Uterus (tissue), 4 donors: ENCODE data around the gene SEC22A. TPM values are rescaled to one million over a fixed set of nuclear protein-coding genes. Genes with fewer than 3 reads are reported as not detected.

ENCODE experiments used
- DNase-seq, 2 donors: peaks; one replicate each; pipeline ENCODE4 v3.0.0-alpha.2; 2019 to 2020
- H3K27ac ChIP-seq, 2 donors: fragments of 200-600 bp; sonication (generic); 1 replicate in 1 of 2; 2 replicates in 1 of 2; pipeline ENCODE4 v1.5.1; 2016 to 2018
- H3K27me3 ChIP-seq, 2 donors: fragments of 200-600 bp; sonication (generic); one replicate each; pipeline ENCODE4 v1.5.1; 2018 to 2019; ENCODE audit warnings: control low read depth in 1 of 2
- H3K36me3 ChIP-seq, 2 donors: fragments of 200-600 bp; sonication (generic); one replicate each; pipeline ENCODE4 v1.5.1; 2019; ENCODE audit warnings: control low read depth in 1 of 2
- H3K4me1 ChIP-seq, 2 donors: fragments of 200-600 bp; sonication (generic); one replicate each; pipeline ENCODE4 v1.5.1; 2018 to 2019; ENCODE audit warnings: control low read depth in 1 of 2
- H3K4me3 ChIP-seq, 2 donors: fragments of 200-600 bp; sonication (generic); 1 replicate in 1 of 2; 2 replicates in 1 of 2; pipeline ENCODE4 v1.5.1; 2018 to 2019; ENCODE audit warnings: mild to moderate bottlenecking in 1 of 2
- H3K9me3 ChIP-seq, 2 donors: fragments of 200-600 bp; sonication (generic); one replicate each; pipeline ENCODE4 v1.5.1; 2019; ENCODE audit warnings: control low read depth in 1 of 2
- CTCF ChIP-seq, 4 experiments: fragments of 200-600 bp in 2 of 4; fragments of 450-650 bp in 2 of 4; sonication (generic) in 2 of 4; IDR thresholded peaks; one replicate each; pipeline ENCODE4 v1.5.1; 2016 to 2019; ENCODE audit warnings: antibody characterized with exemption in 4 of 4, mild to moderate bottlenecking in 2 of 4, moderate library complexity in 1 of 4
- POLR2A ChIP-seq, 2 donors: fragments of 450-650 bp; IDR thresholded peaks; one replicate each; pipeline ENCODE4 v1.6.1; 2016; ENCODE audit warnings: antibody characterized with exemption in 2 of 2, mild to moderate bottlenecking in 1 of 2, moderate library complexity in 1 of 2
- intact Hi-C: fragments of 100-400 bp; cut with DNase I; formaldehyde crosslinking; loops from one replicate; pipeline ENCODE4 v1.15.1; 2023; ENCODE audit warnings: low total_unique reads
- total RNA-seq, 4 donors: library from RNA; depleted of rRNA in 3 of 4; stranded (reverse); fragments of >200 nt in 3 of 4; gene quantifications; one replicate each; pipeline versions ENCODE4 v1.1.0 to v1.2.4, GENCODE V29; 2014 to 2023
- donor health status: DM: yes; HTN: yes; CAD: no.

SEC22A gene
- total RNA-seq, 4 donors from 2014 or later: 14.9 to 103 (median 35.6) TPM

DNA sequence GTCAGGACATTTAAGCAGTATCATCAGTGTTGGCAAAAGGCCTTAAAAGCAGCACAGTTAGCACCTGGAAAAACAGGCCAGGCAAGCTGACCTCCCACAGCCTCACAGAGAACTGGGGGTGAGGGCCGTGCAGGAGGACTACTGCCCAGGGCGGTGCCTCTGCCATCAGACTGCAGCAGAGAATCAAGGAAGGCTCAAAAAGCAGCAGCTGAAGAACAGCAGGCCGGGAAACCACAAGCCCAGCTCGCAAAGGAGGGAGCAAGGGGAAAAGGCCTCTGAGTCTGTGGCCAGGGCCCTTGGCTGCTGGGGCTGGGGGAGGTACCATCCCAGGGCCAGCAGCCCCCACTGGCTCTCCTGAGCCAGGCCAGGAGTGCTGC lies 84.2 kb downstream of the SEC22A start:
- TF ChIP-seq CTCF (IDR thresholded peaks at IDR 0.05): no peak
- TF ChIP-seq POLR2A (IDR thresholded peaks at IDR 0.05): no peak
- DNase-seq: no peak
- Histone ChIP-seq H3K9me3 (no peaks in the 10 kb centered on the region), H3K27me3 (no peaks in the 10 kb centered on the region), H3K4me3 (no peak overlapping the region), H3K4me1 (no peaks in the 10 kb centered on the region), H3K27ac (no peak overlapping the region), H3K36me3 (no peaks in the 10 kb centered on the region)
- intact Hi-C loops: no loop called here

DNA sequence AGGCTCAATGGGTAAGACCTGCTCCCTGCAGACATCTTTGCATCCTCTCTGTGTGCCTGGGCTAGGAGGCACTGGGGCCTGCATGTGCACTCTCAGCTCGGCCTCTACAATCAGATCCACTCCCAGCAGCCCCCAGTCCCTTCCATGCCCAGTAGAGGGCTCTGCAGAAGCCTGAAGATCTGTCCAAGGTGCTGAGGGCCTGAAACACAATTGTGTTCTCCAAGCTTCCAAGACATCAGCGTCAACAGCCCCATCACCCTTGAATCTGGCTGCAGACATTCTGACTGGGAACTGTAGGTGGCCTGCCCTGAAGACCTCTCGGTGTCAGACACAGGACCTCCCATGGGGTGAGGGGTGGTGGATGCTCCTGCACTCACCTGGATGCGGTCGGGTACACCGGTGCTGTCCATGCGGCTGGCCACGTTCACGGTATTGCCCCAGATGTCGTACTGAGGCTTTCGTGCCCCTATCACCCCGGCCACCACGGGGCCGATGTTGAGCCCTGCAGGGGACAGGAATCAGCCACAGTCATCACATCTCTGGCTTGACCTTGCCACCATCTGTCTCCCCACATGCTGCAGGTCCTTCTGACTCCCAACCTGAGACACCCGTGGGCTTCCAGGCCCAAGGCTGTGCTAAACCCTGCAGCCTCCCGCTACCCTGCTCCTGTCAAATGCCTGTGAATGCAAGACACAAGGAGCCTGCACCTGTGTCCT lies 84.7 kb downstream of the SEC22A start:
- no peak overlapping the region for H3K27ac ChIP-seq
- no peaks in the 10 kb centered on the region for H3K4me1 ChIP-seq
- no peak overlapping the region for H3K4me3 ChIP-seq
- no peaks in the 10 kb centered on the region for H3K36me3 ChIP-seq
- intact Hi-C loops: no loop called here
- no peaks in the 10 kb centered on the region for H3K9me3 ChIP-seq
- no peak for DNase-seq
- no peaks in the 10 kb centered on the region for H3K27me3 ChIP-seq
- TF ChIP-seq POLR2A (IDR thresholded peaks at IDR 0.05): no peak
- TF ChIP-seq CTCF (IDR thresholded peaks at IDR 0.05): peak in 3 of 4 experiments; percentile 12 to 39 (median 32)

GRCh38 chr3:123287051-123287961 lies 85.6 kb downstream of the SEC22A start:
- H3K4me1 ChIP-seq: no peaks in the 10 kb centered on the region
- no peaks in the 10 kb centered on the region for H3K27me3 ChIP-seq
- H3K9me3 ChIP-seq: no peaks in the 10 kb centered on the region
- no peak overlapping the region for H3K4me3 ChIP-seq
- intact Hi-C loops: no loop called here
- H3K27ac ChIP-seq: no peak overlapping the region
- DNase-seq: no peak
- H3K36me3 ChIP-seq: no peaks in the 10 kb centered on the region
- TF ChIP-seq CTCF (IDR thresholded peaks at IDR 0.05) (no peak), POLR2A (IDR thresholded peaks at IDR 0.05) (no peak)

- no peak for TF ChIP-seq CTCF (IDR thresholded peaks at IDR 0.05)
- no peak for TF ChIP-seq POLR2A (IDR thresholded peaks at IDR 0.05)
- DNase-seq: no peak
- Histone ChIP-seq H3K27me3 (no peaks in the 10 kb centered on the region), H3K4me1 (no peaks in the 10 kb centered on the region), H3K4me3 (no peak overlapping the region), H3K36me3 (no peaks in the 10 kb centered on the region), H3K27ac (no peak overlapping the region), H3K9me3 (no peaks in the 10 kb centered on the region)
- intact Hi-C loops: no loop called here
These were observed 86.2 kb downstream of the SEC22A start for GRCh38 chr3:123287962-123288302.
